C4-2B (cell line): ENCODE results near the gene TMCC3.

Experiments used
- H3K27ac ChIP-seq: fragments of 450-650 bp; 2 replicates; pipeline ENCODE4 v1.5.1; 2017
- CTCF ChIP-seq: fragments of 450-650 bp; conservative IDR thresholded peaks from 2 replicates; pipeline ENCODE4 v1.5.1; 2017; ENCODE audit warnings: mild to moderate bottlenecking
- ZFX ChIP-seq: fragments of 450-650 bp; IDR thresholded peaks from 2 replicates; pipeline ENCODE4 v1.6.1; 2017

The TMCC3 gene

GRCh38 chr12:94565683-94566082, 84.7 kb downstream of the TMCC3 start:
- TF ChIP-seq CTCF (no peak), ZFX (no peak)
- H3K27ac ChIP-seq: no peak overlapping the region

- TF ChIP-seq CTCF (no peak), ZFX (no peak)
- no peak overlapping the region for H3K27ac ChIP-seq
Observed at GRCh38 chr12:94563286-94563685, 87.1 kb downstream of the TMCC3 start.

- TF ChIP-seq ZFX: no peak
- TF ChIP-seq CTCF: no peak
- H3K27ac ChIP-seq: peak overlapping the region; percentile 31
Observed at GRCh38 chr12:94561943-94562411, 88.4 kb downstream of the TMCC3 start.

- peak overlapping the region; percentile 31; the same call in 1 of the 2 replicates for H3K27ac ChIP-seq
- no peak for TF ChIP-seq ZFX
- TF ChIP-seq CTCF: no peak
Observed at GRCh38 chr12:94560431-94561221, 89.7 kb downstream of the TMCC3 start.

GRCh38 chr12:94558612-94559011, 91.7 kb downstream of the TMCC3 start:
- H3K27ac ChIP-seq: no peak overlapping the region
- no peak for TF ChIP-seq CTCF
- no peak for TF ChIP-seq ZFX

- no peak overlapping the region for H3K27ac ChIP-seq
- TF ChIP-seq ZFX (no peak), CTCF (no peak)
Observed at GRCh38 chr12:94557746-94558295, 92.5 kb downstream of the TMCC3 start.

GRCh38 chr12:94555687-94556086, 94.7 kb downstream of the TMCC3 start:
- H3K27ac ChIP-seq: no peak overlapping the region
- TF ChIP-seq CTCF: no peak
- TF ChIP-seq ZFX: no peak
